ENCODE data around the gene KRTAP1-4. TPM values are rescaled to one million over a fixed set of nuclear protein-coding genes. Genes with fewer than 3 reads are reported as not detected.
A peak's percentile ranks its signal among the peaks of the same experiment; 100 is the strongest.
"Not testable (repeated sequence)": the region's sequence is repeated elsewhere in the genome, so short reads cannot be mapped to it uniquely, and the experiment has no call there.

Gene KRTAP1-4
- not detected in 2 replicates for total RNA-seq (2014; rRNA removed; shearing (Covaris generic))

GRCh38 chr17:41029633-41030245 lies at the start of gene KRTAP1-4:
KRTAP1-4 (minus strand) TSS chr17:41030195; CDS start chr17:41030078, 117 bp downstream.
- no peak for DNase-seq (ENCODE audit: low spot score)

GRCh38 chr17:41076788-41077187 lies 46.8 kb upstream of the KRTAP1-4 start:
- DNase-seq (ENCODE audit: low spot score) = no peak

- DNase-seq (ENCODE audit: low spot score) = no peak
These were observed 43.7 kb upstream of the KRTAP1-4 start for GRCh38 chr17:41073676-41074075.

- peak; percentile 16 for DNase-seq (ENCODE audit: low spot score)
These were observed 41.8 kb upstream of the KRTAP1-4 start for GRCh38 chr17:41071606-41072360.

GRCh38 chr17:41069031-41069430 lies 39.0 kb upstream of the KRTAP1-4 start:
- no peak for DNase-seq (ENCODE audit: low spot score)

- DNase-seq (ENCODE audit: low spot score) = no peak
These were observed 37.3 kb upstream of the KRTAP1-4 start for GRCh38 chr17:41067281-41067680.

GRCh38 chr17:41065829-41066624 lies 36.0 kb upstream of the KRTAP1-4 start, which contains the start of gene KRTAP2-4:
KRTAP2-4 (minus strand) TSS chr17:41065879; CDS start chr17:41065845, 34 bp downstream.
- no peak for DNase-seq (ENCODE audit: low spot score)

GRCh38 chr17:41065016-41065689 lies 35.2 kb upstream of the KRTAP1-4 start:
- DNase-seq (ENCODE audit: low spot score) = not testable (repeated sequence)

GRCh38 chr17:41064301-41064700 lies 34.3 kb upstream of the KRTAP1-4 start:
- DNase-seq (ENCODE audit: low spot score) = no peak

- DNase-seq (ENCODE audit: low spot score) = no peak
These were observed 33.5 kb upstream of the KRTAP1-4 start for GRCh38 chr17:41063449-41063848.

- DNase-seq (ENCODE audit: low spot score) = no peak
These were observed 32.0 kb upstream of the KRTAP1-4 start for GRCh38 chr17:41061964-41062363.

GRCh38 chr17:41060052-41060604 lies 30.1 kb upstream of the KRTAP1-4 start, which contains the start of gene KRTAP2-3:
KRTAP2-3 (minus strand) TSS chr17:41060114; CDS start chr17:41060050, 64 bp downstream.
- no peak for DNase-seq (ENCODE audit: low spot score)

- not testable (repeated sequence) for DNase-seq (ENCODE audit: low spot score)
These were observed 29.5 kb upstream of the KRTAP1-4 start for GRCh38 chr17:41059276-41060051.

- DNase-seq (ENCODE audit: low spot score) = no peak
These were observed 28.7 kb upstream of the KRTAP1-4 start for GRCh38 chr17:41058741-41059140.

- no peak for DNase-seq (ENCODE audit: low spot score)
These were observed 27.6 kb upstream of the KRTAP1-4 start for GRCh38 chr17:41057547-41057946.

GRCh38 chr17:41055130-41055529 lies 25.1 kb upstream of the KRTAP1-4 start, which contains the start of gene KRTAP2-2:
KRTAP2-2 (minus strand) TSS chr17:41055230; CDS start chr17:41055211, 19 bp downstream.
- DNase-seq (ENCODE audit: low spot score) = not testable (repeated sequence)

GRCh38 chr17:41054556-41054955 lies 24.6 kb upstream of the KRTAP1-4 start:
- not testable (repeated sequence) for DNase-seq (ENCODE audit: low spot score)

- DNase-seq (ENCODE audit: low spot score) = no peak
These were observed 24.0 kb upstream of the KRTAP1-4 start for GRCh38 chr17:41054025-41054424.

GRCh38 chr17:41052566-41052965 lies 22.6 kb upstream of the KRTAP1-4 start:
- no peak for DNase-seq (ENCODE audit: low spot score)

- no peak for DNase-seq (ENCODE audit: low spot score)
These were observed 19.1 kb upstream of the KRTAP1-4 start for GRCh38 chr17:41049110-41049509.
